Measurements from ENCODE around the gene FDX2. TPM values are rescaled to one million over a fixed set of nuclear protein-coding genes. Genes with fewer than 3 reads are reported as not detected.

Gene FDX2
- total and polyA plus RNA-seq, 2 donors (not counting 1 experiment from before 2014, with no cell fraction given): 13.9 to 21.5 TPM

DNA sequence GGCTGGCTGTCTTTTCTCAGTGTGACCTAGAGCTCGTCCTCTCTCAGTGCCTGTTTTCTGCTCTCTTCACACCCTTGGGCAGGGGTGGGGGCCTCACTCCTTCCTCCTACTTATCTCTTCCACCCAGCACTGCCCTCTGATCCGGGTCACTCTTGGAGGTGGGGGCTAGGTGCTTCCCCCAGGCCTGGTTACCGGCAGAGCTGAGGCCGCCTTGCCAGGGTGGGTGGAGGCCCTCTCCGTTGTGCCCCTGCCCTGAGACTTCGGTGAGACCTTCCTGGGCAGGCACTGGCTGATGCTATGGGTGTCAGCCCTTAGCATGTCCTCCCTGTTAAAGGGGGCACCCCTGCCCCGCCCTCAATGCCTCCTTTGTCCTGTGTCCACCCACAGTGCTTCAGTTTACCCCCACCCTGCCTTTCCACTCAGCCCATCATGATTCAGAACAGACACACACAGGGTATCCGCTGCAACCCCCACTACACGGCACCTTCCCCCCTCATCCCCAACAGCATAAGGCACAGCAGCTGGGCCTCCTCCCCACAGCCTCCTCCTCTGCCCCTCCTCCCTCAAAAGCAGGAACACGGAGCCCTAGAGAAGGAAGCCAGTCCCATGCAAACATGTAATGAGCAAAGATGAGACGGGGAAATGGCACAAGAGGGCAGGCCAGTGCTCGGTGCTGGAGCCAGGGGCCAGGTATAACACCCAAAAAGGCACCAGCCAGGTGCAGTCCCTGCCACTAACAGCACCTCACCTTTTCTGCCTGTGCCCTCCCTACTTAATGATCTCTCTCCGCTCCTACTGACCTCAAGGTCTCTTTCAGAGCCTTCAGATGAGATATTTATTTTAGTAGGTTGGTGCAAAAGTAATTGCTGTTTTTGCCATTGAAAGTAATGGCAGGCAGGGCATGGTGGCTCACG is 16.0 kb downstream of the FDX2 start:
- Histone ChIP-seq H3K9me3 (ENCODE audit: control extremely low read depth in 1 of 3, control insufficient read depth in 2 of 3, insufficient read depth in 1 of 3, low read length in 2 of 3) (peaks cover 0 to 12% (median 0%) of the 10 kb centered on the region in 3 donors), H3K27me3 (replicated peaks in 1 of 4; ENCODE audit: control extremely low read depth in 1 of 4, control insufficient read depth in 3 of 4, insufficient read depth in 4 of 4, low read length in 3 of 4) (peaks cover 0 to 16% (median 6%) of the 10 kb centered on the region in 4 experiments), H3K27ac (ENCODE audit: low read length in 2 of 2) (no peak overlapping the region), H3K36me3 (replicated peaks in 1 of 2; ENCODE audit: control extremely low read depth in 1 of 2, control insufficient read depth in 1 of 2, extremely low read depth in 1 of 2, insufficient read depth in 2 of 2, low read length in 1 of 2) (no peaks in the 10 kb centered on the region), H3K4me3 (ENCODE audit: control extremely low read depth in 1 of 5, extremely low read depth in 1 of 5, insufficient read depth in 1 of 5, low read depth in 2 of 5, low read length in 4 of 5) (no peak overlapping the region), H3K4me1 (ENCODE audit: control insufficient read depth in 2 of 2, insufficient read depth in 2 of 2, low read length in 2 of 2) (peaks cover 13 to 14% of the 10 kb centered on the region in 2 donors), H4K20me1 (ENCODE audit: control insufficient read depth, insufficient read depth, low read length, poor library complexity, severe bottlenecking) (no peaks in the 10 kb centered on the region), H2AFZ (ENCODE audit: insufficient read depth, low read depth, low read length, poor library complexity, severe bottlenecking) (peak overlapping the region; percentile 21), H3K9ac (ENCODE audit: low read length) (no peak overlapping the region), H3K79me2 (ENCODE audit: control insufficient read depth, insufficient read depth, low read length) (no peaks in the 10 kb centered on the region), H3K4me2 (replicated peaks; ENCODE audit: low read depth, low read length, poor library complexity, severe bottlenecking) (no peak overlapping the region)
- ChIA-PET CTCF (interaction anchor here (0.9 kb wide), 1 partner anchor 30 kb away, joined by 4 read pairs; no protein-coding TSS in a partner anchor), POLR2A (no interaction called here)
- DNase-seq (peak; percentile 10), ATAC-seq (ENCODE audit: low read depth) (no peak)
- H3K4me3 Mint-ChIP-seq: no peak overlapping the region
- intact Hi-C loops (cut with micrococcal nuclease): no loop called here
- H3K9me3 Mint-ChIP-seq (ENCODE audit: insufficient read depth): no peaks in the 10 kb centered on the region
- H3K27ac Mint-ChIP-seq: no peak overlapping the region
- WGBS (ENCODE audit: insufficient coverage): 25% methylated on average over 11 of the region's 14 CpGs
- TF ChIP-seq, protein P1, sequence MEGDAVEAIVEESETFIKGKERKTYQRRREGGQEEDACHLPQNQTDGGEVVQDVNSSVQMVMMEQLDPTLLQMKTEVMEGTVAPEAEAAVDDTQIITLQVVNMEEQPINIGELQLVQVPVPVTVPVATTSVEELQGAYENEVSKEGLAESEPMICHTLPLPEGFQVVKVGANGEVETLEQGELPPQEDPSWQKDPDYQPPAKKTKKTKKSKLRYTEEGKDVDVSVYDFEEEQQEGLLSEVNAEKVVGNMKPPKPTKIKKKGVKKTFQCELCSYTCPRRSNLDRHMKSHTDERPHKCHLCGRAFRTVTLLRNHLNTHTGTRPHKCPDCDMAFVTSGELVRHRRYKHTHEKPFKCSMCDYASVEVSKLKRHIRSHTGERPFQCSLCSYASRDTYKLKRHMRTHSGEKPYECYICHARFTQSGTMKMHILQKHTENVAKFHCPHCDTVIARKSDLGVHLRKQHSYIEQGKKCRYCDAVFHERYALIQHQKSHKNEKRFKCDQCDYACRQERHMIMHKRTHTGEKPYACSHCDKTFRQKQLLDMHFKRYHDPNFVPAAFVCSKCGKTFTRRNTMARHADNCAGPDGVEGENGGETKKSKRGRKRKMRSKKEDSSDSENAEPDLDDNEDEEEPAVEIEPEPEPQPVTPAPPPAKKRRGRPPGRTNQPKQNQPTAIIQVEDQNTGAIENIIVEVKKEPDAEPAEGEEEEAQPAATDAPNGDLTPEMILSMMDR (IDR thresholded peaks at IDR 0.05): no peak
- TF ChIP-seq EZH2 (IDR thresholded peaks at IDR 0.05; ENCODE audit: borderline replicate concordance, insufficient read depth, low read depth, low read length, poor library complexity, severe bottlenecking): no peak
- peaks cover 5% of the 10 kb centered on the region for H3K27me3 Mint-ChIP-seq
- H3K4me1 Mint-ChIP-seq: peaks cover 12% of the 10 kb centered on the region

All from B cell (primary cell).